Measurements from ENCODE around the gene BCS1L. TPM values are rescaled to one million over a fixed set of nuclear protein-coding genes. Genes with fewer than 3 reads are reported as not detected.

Gene BCS1L
- total and polyA plus RNA-seq, 2 of the 8 experiments (the other 6 are each of a cell fraction or from before 2014, with no cell fraction given) = 23.7 to 37.1 TPM

DNA sequence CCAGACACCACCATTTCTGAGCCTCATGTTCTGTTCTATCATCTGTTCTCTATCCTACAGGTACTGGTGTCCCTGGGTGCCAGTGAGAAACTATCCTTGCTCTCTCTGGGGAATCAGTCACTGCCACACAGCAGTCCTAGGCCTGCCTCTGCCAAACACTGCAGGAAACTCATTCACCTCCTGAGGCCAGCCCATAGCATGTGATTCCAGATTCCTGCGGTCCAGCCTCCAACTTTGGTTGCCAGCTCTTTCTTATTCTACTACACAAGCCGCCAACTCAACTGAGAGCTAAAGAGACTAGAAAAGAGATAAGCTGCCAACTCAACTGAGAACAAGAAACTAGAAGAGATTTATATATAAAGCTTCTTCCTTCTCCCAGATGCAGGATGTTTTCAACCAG is 42.3 kb downstream of the BCS1L start:
- Histone ChIP-seq H2AFZ (ENCODE audit: low read length) (no peak overlapping the region), H3K4me3 (ENCODE audit: extremely low read depth in 1 of 4, insufficient read depth in 2 of 4, low read depth in 3 of 4, low read length in 4 of 4) (no peak overlapping the region), H2AK5ac (ENCODE audit: low read depth, low read length) (no peak overlapping the region), H3K56ac (replicated peaks; ENCODE audit: insufficient read length, low read depth, low read length) (no peak overlapping the region), H4K5ac (ENCODE audit: insufficient read length, low read depth, low read length) (no peak overlapping the region), H4K8ac (ENCODE audit: extremely low read depth, insufficient read depth, low read length) (no peak overlapping the region), H3K23ac (ENCODE audit: insufficient read length) (no peak overlapping the region), H4K20me1 (replicated peaks in 1 of 2; ENCODE audit: control insufficient read depth in 1 of 2, insufficient read depth in 2 of 2, low read length in 2 of 2) (peaks cover 0 to 2% of the 10 kb centered on the region in 2 experiments), H3K27ac (ENCODE audit: low read depth, low read length) (no peak overlapping the region), H4K91ac (replicated peaks; ENCODE audit: insufficient read length, low read length) (no peak overlapping the region), H3K4me1 (replicated peaks in 1 of 4; ENCODE audit: control insufficient read depth in 3 of 4, insufficient read depth in 4 of 4, low read length in 3 of 4) (no peaks in the 10 kb centered on the region), H3K36me3 (ENCODE audit: control insufficient read depth in 2 of 4, insufficient read depth in 4 of 4, low read length in 3 of 4) (peaks cover 0 to 11% (median under 1%) of the 10 kb centered on the region in 4 experiments; a peak in 5 of 8 replicates), H3K9me3 (ENCODE audit: insufficient read depth in 2 of 2, low read depth in 1 of 2, low read length in 1 of 2) (no peaks in the 10 kb centered on the region), H2BK5ac (ENCODE audit: low read depth, low read length) (no peak overlapping the region), H3K18ac (ENCODE audit: extremely low read depth, low read length) (no peak overlapping the region), H3K4ac (replicated peaks; ENCODE audit: insufficient read length, low read depth, low read length) (no peak overlapping the region), H3K14ac (ENCODE audit: insufficient read length) (no peak overlapping the region), H2BK20ac (ENCODE audit: low read length) (no peak overlapping the region), H3K9ac (replicated peaks in 1 of 4; ENCODE audit: extremely low read depth in 1 of 4, low read depth in 3 of 4, low read length in 3 of 4) (no peak overlapping the region), H3K79me1 (ENCODE audit: low read depth, low read length) (no peaks in the 10 kb centered on the region), H2BK15ac (ENCODE audit: low read length) (no peak overlapping the region), H3K27me3 (replicated peaks in 1 of 4; ENCODE audit: control insufficient read depth in 3 of 4, extremely low read depth in 1 of 4, insufficient read depth in 3 of 4, low read length in 3 of 4) (no peaks in the 10 kb centered on the region), H3K23me2 (ENCODE audit: low read depth, low read length) (no peaks in the 10 kb centered on the region), H2BK120ac (replicated peaks; ENCODE audit: low read depth, low read length) (no peak overlapping the region), H3K4me2 (ENCODE audit: insufficient read depth in 1 of 2, low read depth in 2 of 2, low read length in 2 of 2) (no peak overlapping the region), H3K79me2 (ENCODE audit: control insufficient read depth in 1 of 2, insufficient read depth in 2 of 2, low read length in 2 of 2) (no peaks in the 10 kb centered on the region), H2BK12ac (ENCODE audit: low read depth, low read length) (no peak overlapping the region)
- DNase-seq (ENCODE audit: low read depth in 1 of 2, low spot score in 2 of 2) = no peak
- POLR2A ChIA-PET (ENCODE audit: partially characterized antibody) = interaction anchor here (1.0 kb wide), 1 partner anchor 9 kb away, joined by 3 read pairs; the partner anchor contains the start of gene TTLL4
- CTCF ChIA-PET (ENCODE audit: partially characterized antibody) = interaction anchor here (0.8 to 2.6 kb wide), 5 partner anchors 9 to 357 kb away, joined by 3 to 12 read pairs (median 6); partner anchors contain the start of gene TTLL4
- FAIRE-seq = no peak
- WGBS, 2 experiments (ENCODE audit: extremely low coverage in 1 of 2, insufficient coverage in 1 of 2, insufficient read length in 1 of 2, insufficient replicate concordance in 2 of 2, low coverage in 1 of 2, low lambda C conversion rate in 2 of 2, missing lambda C conversion rate in 1 of 2) = 94% methylated on average over 2 of the region's 2 CpGs; no CpG with 5 or more reads in 1 of the 2 experiments
- TF ChIP-seq YY1 (IDR thresholded peaks at IDR 0.05; ENCODE audit: low read depth, low read length) (no peak), JUN (IDR thresholded peaks at IDR 0.05; ENCODE audit: low read depth, low read length) (no peak), SIN3A (conservative IDR thresholded peaks at IDR 0.05 in 1 of 2, IDR thresholded peaks at IDR 0.05 in 1 of 2; ENCODE audit: low read depth in 1 of 2, low read length in 2 of 2) (no peak), POLR2AphosphoS5 (IDR thresholded peaks at IDR 0.05; ENCODE audit: low read depth, low read length) (no peak), CREB1 (IDR thresholded peaks at IDR 0.05) (no peak), SRF (IDR thresholded peaks at IDR 0.05; ENCODE audit: low read depth, low read length) (no peak), EGR1 (IDR thresholded peaks at IDR 0.05; ENCODE audit: borderline replicate concordance, low read depth, low read length) (no peak), RNF2 (IDR thresholded peaks at IDR 0.05; ENCODE audit: borderline replicate concordance, low read depth, low read length, missing control alignments, poor library complexity, severe bottlenecking) (no peak), SP4 (IDR thresholded peaks at IDR 0.05; ENCODE audit: low read length) (no peak), CBX5 (IDR thresholded peaks at IDR 0.05; ENCODE audit: low read depth, low read length) (no peak), JUND (IDR thresholded peaks at IDR 0.05; ENCODE audit: low read length) (no peak), POLR2A (IDR thresholded peaks at IDR 0.05; ENCODE audit: control extremely low read depth in 1 of 2, low read depth in 2 of 2, low read length in 2 of 2) (no peak), SP2 (IDR thresholded peaks at IDR 0.05; ENCODE audit: low read length) (no peak), ASH2L (IDR thresholded peaks at IDR 0.05; ENCODE audit: low read length) (no peak), CEBPB (IDR thresholded peaks at IDR 0.05; ENCODE audit: low read depth, low read length) (no peak)
- TF ChIP-seq, protein P1, sequence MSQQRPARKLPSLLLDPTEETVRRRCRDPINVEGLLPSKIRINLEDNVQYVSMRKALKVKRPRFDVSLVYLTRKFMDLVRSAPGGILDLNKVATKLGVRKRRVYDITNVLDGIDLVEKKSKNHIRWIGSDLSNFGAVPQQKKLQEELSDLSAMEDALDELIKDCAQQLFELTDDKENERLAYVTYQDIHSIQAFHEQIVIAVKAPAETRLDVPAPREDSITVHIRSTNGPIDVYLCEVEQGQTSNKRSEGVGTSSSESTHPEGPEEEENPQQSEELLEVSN (IDR thresholded peaks at IDR 0.05) = no peak
